Breast epithelium (tissue), 3 donors: ENCODE measurements around the gene BRCA2.

Source experiments
- POLR2A ChIP-seq: fragments of 450-650 bp; IDR thresholded peaks from one replicate; pipeline ENCODE4 v1.6.1; 2016; ENCODE audit warnings: antibody characterized with exemption, mild to moderate bottlenecking, moderate library complexity
- TF ChIP-seq, protein P1 (sequence below), 3 donors: fragments of 450-650 bp; IDR thresholded peaks; one replicate each; pipeline ENCODE4 v1.5.1; 2016 to 2017; ENCODE audit warnings: antibody characterized with exemption in 3 of 3, mild to moderate bottlenecking in 3 of 3, moderate library complexity in 3 of 3

DNA sequence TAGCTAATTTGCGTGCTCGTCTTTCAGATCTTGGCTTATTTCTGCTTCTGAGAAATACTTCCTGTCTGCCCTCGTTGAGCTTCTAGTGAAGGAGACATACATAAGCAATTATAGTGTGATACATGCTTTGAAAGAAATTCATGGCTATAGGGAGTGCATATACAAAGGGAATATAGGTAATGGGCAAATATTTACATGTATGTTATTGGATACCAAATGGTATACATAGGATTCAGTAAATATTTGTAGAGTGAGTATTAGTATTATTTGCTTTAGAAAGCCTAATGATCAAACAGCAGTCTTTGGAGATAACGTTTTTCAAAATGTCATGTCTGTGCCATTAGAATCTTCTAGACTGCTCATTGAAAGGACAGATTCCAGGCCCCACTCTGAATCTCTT lies 5.2 kb downstream of the BRCA2 start:
- TF ChIP-seq, protein P1, sequence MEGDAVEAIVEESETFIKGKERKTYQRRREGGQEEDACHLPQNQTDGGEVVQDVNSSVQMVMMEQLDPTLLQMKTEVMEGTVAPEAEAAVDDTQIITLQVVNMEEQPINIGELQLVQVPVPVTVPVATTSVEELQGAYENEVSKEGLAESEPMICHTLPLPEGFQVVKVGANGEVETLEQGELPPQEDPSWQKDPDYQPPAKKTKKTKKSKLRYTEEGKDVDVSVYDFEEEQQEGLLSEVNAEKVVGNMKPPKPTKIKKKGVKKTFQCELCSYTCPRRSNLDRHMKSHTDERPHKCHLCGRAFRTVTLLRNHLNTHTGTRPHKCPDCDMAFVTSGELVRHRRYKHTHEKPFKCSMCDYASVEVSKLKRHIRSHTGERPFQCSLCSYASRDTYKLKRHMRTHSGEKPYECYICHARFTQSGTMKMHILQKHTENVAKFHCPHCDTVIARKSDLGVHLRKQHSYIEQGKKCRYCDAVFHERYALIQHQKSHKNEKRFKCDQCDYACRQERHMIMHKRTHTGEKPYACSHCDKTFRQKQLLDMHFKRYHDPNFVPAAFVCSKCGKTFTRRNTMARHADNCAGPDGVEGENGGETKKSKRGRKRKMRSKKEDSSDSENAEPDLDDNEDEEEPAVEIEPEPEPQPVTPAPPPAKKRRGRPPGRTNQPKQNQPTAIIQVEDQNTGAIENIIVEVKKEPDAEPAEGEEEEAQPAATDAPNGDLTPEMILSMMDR (IDR thresholded peaks at IDR 0.05) = no peak
- no peak for TF ChIP-seq POLR2A
